SK-N-SH (cell line): Measurements from ENCODE around the gene ARID4B. TPM values are rescaled to one million over a fixed set of nuclear protein-coding genes. Genes with fewer than 3 reads are reported as not detected.
"Not testable (repeated sequence)": the region's sequence is repeated elsewhere in the genome, so short reads cannot be mapped to it uniquely, and the experiment has no call there.

ENCODE experiments used
- CTCF ChIA-PET: fragments of 300-600, 350-600 bp; formaldehyde crosslinking; extraction: SDS; loops from one replicate; lab custom pipeline; 2021; lab: Yijun Ruan, JAX
- POLR2A ChIA-PET: fragments of 350-600 bp; sonication (Branson Sonifier 250); formaldehyde crosslinking; extraction: SDS; loops from one replicate; lab custom pipeline; 2020; ENCODE audit warnings: antibody characterized with exemption, inconsistent platforms; lab: Yijun Ruan, JAX
- DNase-seq: peaks from one replicate; pipeline ENCODE4 v3.0.0; 2012
- H2AFZ ChIP-seq: fragments of 200-600 bp; sonication (generic); 2 replicates; pipeline ENCODE4 v1.8.1; 2016; ENCODE audit warnings: antibody characterized with exemption, mild to moderate bottlenecking, low read depth
- H3F3A ChIP-seq: fragments of 200-600 bp; sonication (generic); replicated peaks from 2 replicates; pipeline ENCODE3; 2016; ENCODE audit warnings: antibody characterized with exemption, mild to moderate bottlenecking; ENCODE audit not compliant: insufficient read depth
- H3K27ac ChIP-seq, 2 experiments: fragments of 200-500 bp in 1 of 2; fragments of 200-600 bp in 1 of 2; sonication (Bioruptor generic) in 1 of 2; sonication (generic), shearing (Covaris generic) in 1 of 2; 2 replicates each; pipeline versions ENCODE4 v1.5.1 to v1.6.1; 2014 to 2016; ENCODE audit warnings: low read depth in 2 of 2, inconsistent platforms in 1 of 2, low read length in 1 of 2, mild to moderate bottlenecking in 1 of 2, mixed read lengths in 1 of 2
- H3K27me3 ChIP-seq: fragments of 200-600 bp; sonication (generic), shearing (Covaris generic); 2 replicates; pipeline ENCODE4 v1.6.1; 2016; ENCODE audit warnings: mixed run types; ENCODE audit not compliant: insufficient read depth
- H3K36me3 ChIP-seq, 2 experiments: fragments of 200-500 bp in 1 of 2; fragments of 200-600 bp in 1 of 2; sonication (Bioruptor generic) in 1 of 2; sonication (generic) in 1 of 2; replicated peaks in 1 of 2; 2 replicates each; pipeline versions ENCODE3 to v1.5.1; 2014 to 2016; ENCODE audit warnings: low read length in 1 of 2, mild to moderate bottlenecking in 1 of 2; ENCODE audit not compliant: insufficient read depth in 2 of 2, control insufficient read depth in 1 of 2
- H3K4me1 ChIP-seq, 2 experiments: fragments of 200-500 bp in 1 of 2; fragments of 200-600 bp in 1 of 2; sonication (Bioruptor generic) in 1 of 2; sonication (generic), shearing (Covaris generic) in 1 of 2; 2 replicates each; pipeline versions ENCODE4 v1.5.1 to v1.6.1; 2014 to 2016; ENCODE audit warnings: low read depth in 1 of 2, low read length in 1 of 2, mixed run types in 1 of 2; ENCODE audit not compliant: insufficient read depth in 2 of 2, control insufficient read depth in 1 of 2
- H3K4me2 ChIP-seq: fragments of 200-600 bp; sonication (generic), shearing (Covaris generic); 2 replicates; pipeline ENCODE4 v1.6.1; 2017; ENCODE audit warnings: mixed run types
- H3K4me3 ChIP-seq, 2 experiments: fragments of 200-500 bp in 1 of 2; fragments of 200-600 bp in 1 of 2; sonication (Bioruptor generic) in 1 of 2; sonication (generic), shearing (Covaris generic) in 1 of 2; 2 replicates each; pipeline versions ENCODE4 v1.5.1 to v1.8.1; 2014 to 2016; ENCODE audit warnings: low read depth in 2 of 2, inconsistent platforms in 1 of 2, low read length in 1 of 2, mild to moderate bottlenecking in 1 of 2, mixed read lengths in 1 of 2, moderate library complexity in 1 of 2
- H3K79me2 ChIP-seq: fragments of 200-600 bp; sonication (generic); 2 replicates; pipeline ENCODE4 v1.8.1; 2017; ENCODE audit warnings: mild to moderate bottlenecking; ENCODE audit not compliant: insufficient read depth
- H3K9ac ChIP-seq: fragments of 200-600 bp; sonication (generic); 2 replicates; pipeline ENCODE4 v1.6.1; 2017; ENCODE audit warnings: mixed run types
- H3K9me2 ChIP-seq: fragments of 200-600 bp; sonication (generic); 2 replicates; pipeline ENCODE4 v1.6.1; 2017; ENCODE audit warnings: mixed run types
- H3K9me3 ChIP-seq: fragments of 200-600 bp; sonication (generic); 2 replicates; pipeline ENCODE4 v1.6.1; 2017; ENCODE audit warnings: mixed run types, mild to moderate bottlenecking, moderate library complexity
- H4K20me1 ChIP-seq: fragments of 200-600 bp; sonication (generic); 2 replicates; pipeline ENCODE4 v1.6.1; 2017; ENCODE audit warnings: mild to moderate bottlenecking, mixed run types; ENCODE audit not compliant: insufficient read depth
- CTCF ChIP-seq: fragments of 200-600 bp; sonication (generic); IDR thresholded peaks from 2 replicates; pipeline ENCODE4 v1.6.1; 2017; ENCODE audit warnings: antibody characterized with exemption, mild to moderate bottlenecking, moderate library complexity
- FOXJ3 ChIP-seq: sonication (generic); formaldehyde crosslinking; IDR thresholded peaks from 2 replicates; pipeline ENCODE4 v1.5.1; 2020; ENCODE audit warnings: mild to moderate bottlenecking, missing genetic modification reagents
- MXI1 ChIP-seq: IDR thresholded peaks from 2 replicates; pipeline ENCODE4 v1.6.1; 2012; ENCODE audit warnings: mild to moderate bottlenecking, low read depth, low read length, improper control_type of control experiment
- WGBS: methylation state at CpG from one replicate; pipeline ENCODE4 v1.1.6; 2017; ENCODE audit warnings: low lambda C conversion rate; 5-methylcytosine and 5-hydroxymethylcytosine counted together
- polyA plus RNA-seq, 3 experiments: library from polyadenylated mRNA; depleted of rRNA; stranded (reverse); fragments of >200 nt; gene quantifications; 2 replicates each; pipeline ENCODE4 v1.2.3, GENCODE V29; 2012

The ARID4B gene
- polyA plus RNA-seq, 1 of the 3 experiments (the other 2 are of a cell fraction), result 4.4 TPM

GRCh38 chr1:235272851-235273250 is 55.1 kb downstream of the ARID4B start:
- no peak for DNase-seq
- Histone ChIP-seq H3K4me3 (no peak overlapping the region), H3K9me2 (no peaks in the 10 kb centered on the region), H2AFZ (no peak overlapping the region), H3K79me2 (peaks cover 99% of the 10 kb centered on the region), H3K27me3 (no peaks in the 10 kb centered on the region), H3K27ac (no peak overlapping the region), H3K9me3 (no peaks in the 10 kb centered on the region), H3K4me2 (no peak overlapping the region), H4K20me1 (peaks cover 86% of the 10 kb centered on the region), H3K36me3 (no peaks in the 10 kb centered on the region), H3K9ac (no peak overlapping the region), H3K4me1 (peaks cover 0 to 8% of the 10 kb centered on the region in 2 experiments; a peak in 3 of 4 replicates), H3F3A (peaks cover 16% of the 10 kb centered on the region)
- ChIA-PET POLR2A (no interaction called here), CTCF (interaction anchor here (0.6 to 1.1 kb wide), 3 partner anchors 20 to 142 kb away, joined by 3 to 5 read pairs (median 5); no protein-coding TSS in a partner anchor)
- WGBS, result 98% methylated on average over 3 of the region's 4 CpGs
- TF ChIP-seq MXI1, result no peak

GRCh38 chr1:235270625-235271024 is 57.4 kb downstream of the ARID4B start:
- TF ChIP-seq CTCF (peak; percentile 17; the same call in 1 of the 2 replicates), FOXJ3 (CRISPR knock-in tag) (no peak)
- TF ChIP-seq, all 33 proteins: peak for 1
- Histone ChIP-seq H3K4me3 (no peak overlapping the region; a peak in 1 of 4 replicates), H3K4me2 (peak overlapping the region; percentile 52), H3K4me1 (peaks cover 0 to 8% of the 10 kb centered on the region in 2 experiments; a peak in 3 of 4 replicates), H3K27me3 (no peaks in the 10 kb centered on the region), H3K9ac (no peak overlapping the region), H3K9me3 (no peaks in the 10 kb centered on the region), H3K9me2 (no peaks in the 10 kb centered on the region), H3K79me2 (peaks cover 100% of the 10 kb centered on the region), H2AFZ (no peak overlapping the region), H3F3A (peaks cover 9% of the 10 kb centered on the region), H3K27ac (peak overlapping the region; percentile 23 to 50; a peak in 3 of 4 replicates), H3K36me3 (no peaks in the 10 kb centered on the region), H4K20me1 (peaks cover 88% of the 10 kb centered on the region)
- ChIA-PET POLR2A (no interaction called here), CTCF (interaction anchor here (0.8 kb wide), 1 partner anchor 20 kb away, joined by 3 read pairs; no protein-coding TSS in a partner anchor)
- no peak for DNase-seq

GRCh38 chr1:235269990-235270389 is 58.0 kb downstream of the ARID4B start:
- H3K9ac ChIP-seq, H2AFZ ChIP-seq, DNase-seq, H3K36me3 ChIP-seq, H3K9me3 ChIP-seq, H3K4me1 ChIP-seq, CTCF ChIA-PET, POLR2A ChIA-PET, H3K9me2 ChIP-seq, H3F3A ChIP-seq, H3K4me2 ChIP-seq, H3K4me3 ChIP-seq, H3K27me3 ChIP-seq: not testable (repeated sequence)
- H3K79me2 ChIP-seq, result peaks cover 100% of the 10 kb centered on the region
- H3K27ac ChIP-seq, result peak overlapping the region in 1 of 2 experiments; percentile 50; a peak in 2 of 4 replicates
- H4K20me1 ChIP-seq, result peaks cover 88% of the 10 kb centered on the region
- whole genome bisulfite sequencing, result 92% methylated on average over 15 of the region's 18 CpGs
